ENCODE data around the gene ARL8A. TPM values are rescaled to one million over a fixed set of nuclear protein-coding genes. Genes with fewer than 3 reads are reported as not detected.

ARL8A gene
- total RNA-seq, 6 donors from 2014 or later: 65.7 to 96.3 (median 88.4) TPM

GRCh38 chr1:202179828-202180750 is 35.6 kb upstream of the ARL8A start:
- no peak for TF ChIP-seq POLR2AphosphoS5 (IDR thresholded peaks at IDR 0.05)
- no peak for TF ChIP-seq CTCF (IDR thresholded peaks at IDR 0.05)
- TF ChIP-seq EP300 (IDR thresholded peaks at IDR 0.05): no peak
- TF ChIP-seq POLR2A (IDR thresholded peaks at IDR 0.05): no peak
- WGBS, 2 donors: 78 to 79% methylated on average over 18 to 19 of the region's 19 CpGs
- no peak overlapping the region for H3K27ac ChIP-seq
- ATAC-seq (ENCODE audit: low FRiP score in 2 of 2) (no peak), DNase-seq (peak in 1 of 2 donors; percentile 43)
- no peak overlapping the region for H3K4me3 ChIP-seq
- H3K27me3 ChIP-seq: no peaks in the 10 kb centered on the region
- peaks cover 0 to 7% (median 0%) of the 10 kb centered on the region in 4 donors for H3K4me1 ChIP-seq
- no peaks in the 10 kb centered on the region for H3K36me3 ChIP-seq
- no peaks in the 10 kb centered on the region for H3K9me3 ChIP-seq

GRCh38 chr1:202176949-202177927 is 32.7 kb upstream of the ARL8A start:
- H3K4me3 ChIP-seq: no peak overlapping the region
- no peaks in the 10 kb centered on the region for H3K9me3 ChIP-seq
- no peaks in the 10 kb centered on the region for H3K27me3 ChIP-seq
- H3K4me1 ChIP-seq: no peaks in the 10 kb centered on the region
- no peak overlapping the region for H3K27ac ChIP-seq
- H3K36me3 ChIP-seq: no peaks in the 10 kb centered on the region
- no peak for ATAC-seq (ENCODE audit: low FRiP score in 2 of 2)
- 91 to 94% methylated on average over 16 to 25 of the region's 29 CpGs for WGBS, 2 donors
- TF ChIP-seq POLR2A (IDR thresholded peaks at IDR 0.05) (no peak), POLR2AphosphoS5 (IDR thresholded peaks at IDR 0.05) (no peak), EP300 (IDR thresholded peaks at IDR 0.05) (no peak), CTCF (IDR thresholded peaks at IDR 0.05) (no peak)
- peak in 1 of 2 donors; percentile 65 for DNase-seq

- H3K9me3 ChIP-seq: no peaks in the 10 kb centered on the region
- no peak overlapping the region for H3K4me3 ChIP-seq
- no peak for ATAC-seq (ENCODE audit: low FRiP score in 2 of 2)
- TF ChIP-seq CTCF (IDR thresholded peaks at IDR 0.05): no peak
- TF ChIP-seq POLR2AphosphoS5 (IDR thresholded peaks at IDR 0.05): no peak
- TF ChIP-seq POLR2A (IDR thresholded peaks at IDR 0.05): no peak
- TF ChIP-seq EP300 (IDR thresholded peaks at IDR 0.05): no peak
- no peak overlapping the region for H3K27ac ChIP-seq
- no peaks in the 10 kb centered on the region for H3K4me1 ChIP-seq
- 84 to 85% methylated on average over 7 of the region's 7 CpGs for WGBS, 2 donors
- DNase-seq: peak in 1 of 2 donors; percentile 49
- no peaks in the 10 kb centered on the region for H3K36me3 ChIP-seq
- no peaks in the 10 kb centered on the region for H3K27me3 ChIP-seq
Measured at GRCh38 chr1:202173993-202174392, 29.5 kb upstream of the ARL8A start.

- H3K27ac ChIP-seq: no peak overlapping the region
- H3K9me3 ChIP-seq: no peaks in the 10 kb centered on the region
- 80 to 94% methylated on average over 3 to 5 of the region's 5 CpGs for WGBS, 2 donors
- DNase-seq (no peak), ATAC-seq (ENCODE audit: low FRiP score in 2 of 2) (no peak)
- H3K4me1 ChIP-seq: peaks cover 0 to 11% (median 3%) of the 10 kb centered on the region in 4 donors
- no peaks in the 10 kb centered on the region for H3K36me3 ChIP-seq
- H3K4me3 ChIP-seq: no peak overlapping the region
- H3K27me3 ChIP-seq: no peaks in the 10 kb centered on the region
- TF ChIP-seq EP300 (IDR thresholded peaks at IDR 0.05) (no peak), CTCF (IDR thresholded peaks at IDR 0.05) (no peak), POLR2A (IDR thresholded peaks at IDR 0.05) (no peak), POLR2AphosphoS5 (IDR thresholded peaks at IDR 0.05) (no peak)
Measured at GRCh38 chr1:202172015-202172355, 27.4 kb upstream of the ARL8A start.

Measured in upper lobe of left lung (tissue), 6 donors.